ENCODE measurements around the gene TSPAN32. TPM values are rescaled to one million over a fixed set of nuclear protein-coding genes. Genes with fewer than 3 reads are reported as not detected.

Gene TSPAN32
- total RNA-seq, 1 donor from 2014 or later = 4.5 TPM

DNA sequence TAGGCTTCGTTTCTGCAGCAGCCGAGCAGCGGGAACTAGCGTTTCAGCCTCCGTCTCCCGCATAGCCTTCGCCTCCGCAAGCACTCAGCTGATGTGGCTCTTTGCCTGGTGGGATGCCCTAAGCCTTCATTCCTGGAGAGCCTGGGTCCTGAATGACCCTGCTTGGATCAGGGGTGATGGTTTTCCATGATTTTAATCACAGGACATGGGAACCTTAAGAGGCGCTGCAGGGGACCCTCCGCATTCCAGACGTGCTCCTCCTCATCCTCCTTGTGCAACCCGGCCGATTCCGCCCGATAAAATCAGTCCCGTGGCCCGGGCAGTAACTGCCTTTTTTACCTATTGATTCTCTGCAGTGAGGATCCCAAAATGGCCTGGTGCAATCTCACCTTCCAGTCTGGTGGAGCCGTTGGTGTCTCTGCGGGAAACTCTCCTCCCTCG is 8.3 kb upstream of the TSPAN32 start:
- Mint-ChIP-seq H3K27ac (no peak overlapping the region), H3K4me3 (ENCODE audit: low read depth) (no peak overlapping the region), H3K4me1 (ENCODE audit: low read depth) (peaks cover 6% of the 10 kb centered on the region), H3K27me3 (peaks cover 61% of the 10 kb centered on the region), H3K9me3 (ENCODE audit: low read depth) (no peaks in the 10 kb centered on the region), H3K36me3 (ENCODE audit: insufficient read depth) (no peaks in the 10 kb centered on the region)
- DNase-seq (ENCODE audit: low spot score, unreplicated experiment) = no peak
- TF ChIP-seq, protein P1, sequence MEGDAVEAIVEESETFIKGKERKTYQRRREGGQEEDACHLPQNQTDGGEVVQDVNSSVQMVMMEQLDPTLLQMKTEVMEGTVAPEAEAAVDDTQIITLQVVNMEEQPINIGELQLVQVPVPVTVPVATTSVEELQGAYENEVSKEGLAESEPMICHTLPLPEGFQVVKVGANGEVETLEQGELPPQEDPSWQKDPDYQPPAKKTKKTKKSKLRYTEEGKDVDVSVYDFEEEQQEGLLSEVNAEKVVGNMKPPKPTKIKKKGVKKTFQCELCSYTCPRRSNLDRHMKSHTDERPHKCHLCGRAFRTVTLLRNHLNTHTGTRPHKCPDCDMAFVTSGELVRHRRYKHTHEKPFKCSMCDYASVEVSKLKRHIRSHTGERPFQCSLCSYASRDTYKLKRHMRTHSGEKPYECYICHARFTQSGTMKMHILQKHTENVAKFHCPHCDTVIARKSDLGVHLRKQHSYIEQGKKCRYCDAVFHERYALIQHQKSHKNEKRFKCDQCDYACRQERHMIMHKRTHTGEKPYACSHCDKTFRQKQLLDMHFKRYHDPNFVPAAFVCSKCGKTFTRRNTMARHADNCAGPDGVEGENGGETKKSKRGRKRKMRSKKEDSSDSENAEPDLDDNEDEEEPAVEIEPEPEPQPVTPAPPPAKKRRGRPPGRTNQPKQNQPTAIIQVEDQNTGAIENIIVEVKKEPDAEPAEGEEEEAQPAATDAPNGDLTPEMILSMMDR (IDR thresholded peaks at IDR 0.05; ENCODE audit: unreplicated experiment) = no peak

GRCh38 chr11:2293984-2294925 is 7.6 kb upstream of the TSPAN32 start:
- H3K4me1 Mint-ChIP-seq (ENCODE audit: low read depth) = peaks cover 5% of the 10 kb centered on the region
- peaks cover 56% of the 10 kb centered on the region for H3K27me3 Mint-ChIP-seq
- no peaks in the 10 kb centered on the region for H3K36me3 Mint-ChIP-seq (ENCODE audit: insufficient read depth)
- no peak overlapping the region for H3K4me3 Mint-ChIP-seq (ENCODE audit: low read depth)
- H3K9me3 Mint-ChIP-seq (ENCODE audit: low read depth) = no peaks in the 10 kb centered on the region
- TF ChIP-seq, protein P1 (IDR thresholded peaks at IDR 0.05; ENCODE audit: unreplicated experiment) = no peak
- no peak overlapping the region for H3K27ac Mint-ChIP-seq
- DNase-seq (ENCODE audit: low spot score, unreplicated experiment) = no peak

GRCh38 chr11:2294926-2295290 is 6.9 kb upstream of the TSPAN32 start:
- no peaks in the 10 kb centered on the region for H3K36me3 Mint-ChIP-seq (ENCODE audit: insufficient read depth)
- TF ChIP-seq, protein P1 (IDR thresholded peaks at IDR 0.05; ENCODE audit: unreplicated experiment) = no peak
- H3K27me3 Mint-ChIP-seq = peaks cover 50% of the 10 kb centered on the region
- no peak overlapping the region for H3K27ac Mint-ChIP-seq
- DNase-seq (ENCODE audit: low spot score, unreplicated experiment) = no peak
- H3K9me3 Mint-ChIP-seq (ENCODE audit: low read depth) = no peaks in the 10 kb centered on the region
- no peak overlapping the region for H3K4me3 Mint-ChIP-seq (ENCODE audit: low read depth)
- no peaks in the 10 kb centered on the region for H3K4me1 Mint-ChIP-seq (ENCODE audit: low read depth)

DNA sequence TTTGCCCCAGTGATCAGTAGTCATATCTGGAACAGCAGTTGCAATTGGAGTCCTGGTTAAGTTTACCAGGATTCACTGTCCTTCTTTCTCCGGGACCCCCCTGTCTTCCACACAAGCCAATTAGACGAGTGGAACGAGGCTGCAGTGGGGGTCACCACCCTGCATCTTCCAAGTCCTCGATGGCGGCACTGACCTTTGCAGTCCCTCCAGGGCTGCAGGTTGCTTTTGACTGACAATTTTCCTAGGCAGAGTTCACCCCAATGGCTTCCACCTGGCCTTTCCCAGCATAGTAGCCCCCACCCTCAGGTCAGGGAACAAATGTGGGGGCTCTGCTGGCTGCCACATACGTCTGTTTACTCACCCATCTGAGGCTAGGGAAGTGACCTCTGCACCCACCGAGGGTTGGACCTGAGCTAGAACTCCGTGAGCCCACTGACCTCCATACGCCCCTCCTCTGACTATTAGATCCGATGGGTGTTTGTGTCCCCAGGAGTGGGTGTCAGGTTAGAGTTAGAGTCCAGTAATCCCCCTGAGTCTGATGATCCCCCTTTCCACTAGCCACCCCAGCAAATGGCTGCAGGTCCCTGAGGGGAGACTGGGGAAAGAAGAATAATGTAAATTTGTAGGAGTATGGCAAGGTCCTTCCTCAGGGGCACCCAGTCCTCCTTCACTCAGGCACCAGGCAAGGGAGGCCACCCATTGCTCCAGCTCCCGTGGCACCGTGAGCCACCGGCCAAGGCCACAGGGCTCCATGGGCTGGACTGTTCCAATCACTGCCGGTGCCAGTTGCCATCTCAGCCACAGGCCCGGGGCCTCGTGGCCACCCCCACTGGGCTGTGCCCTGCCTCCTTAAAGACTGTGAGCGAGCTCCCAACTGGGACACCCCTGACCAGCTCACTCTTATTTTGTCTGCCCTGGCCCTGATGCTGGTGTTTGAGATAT is 5.6 kb upstream of the TSPAN32 start:
- no peaks in the 10 kb centered on the region for H3K9me3 Mint-ChIP-seq (ENCODE audit: low read depth)
- DNase-seq (ENCODE audit: low spot score, unreplicated experiment) = no peak
- H3K4me3 Mint-ChIP-seq (ENCODE audit: low read depth) = no peak overlapping the region
- H3K27ac Mint-ChIP-seq = no peak overlapping the region
- TF ChIP-seq, protein P1 (IDR thresholded peaks at IDR 0.05; ENCODE audit: unreplicated experiment) = no peak
- peaks cover 45% of the 10 kb centered on the region for H3K27me3 Mint-ChIP-seq
- no peaks in the 10 kb centered on the region for H3K36me3 Mint-ChIP-seq (ENCODE audit: insufficient read depth)
- no peaks in the 10 kb centered on the region for H3K4me1 Mint-ChIP-seq (ENCODE audit: low read depth)

Measured in progenitor cell of endocrine pancreas (in vitro differentiated cells).